ENCODE measurements around the gene PPARD.
"Not testable (repeated sequence)": the region's sequence is repeated elsewhere in the genome, so short reads cannot be mapped to it uniquely, and the experiment has no call there.

The PPARD gene

GRCh38 chr6:35415065-35415891 lies 72.9 kb downstream of the PPARD start:
- no peak for DNase-seq

- DNase-seq, result peak; percentile 48
These were observed 75.8 kb downstream of the PPARD start for GRCh38 chr6:35417979-35418661.

GRCh38 chr6:35419417-35419816 lies 77.1 kb downstream of the PPARD start:
- no peak for DNase-seq

GRCh38 chr6:35419961-35420360 lies 77.6 kb downstream of the PPARD start:
- no peak for DNase-seq

GRCh38 chr6:35425284-35425683 lies 82.9 kb downstream of the PPARD start:
- no peak for DNase-seq

- DNase-seq, result peak; percentile 61
These were observed 83.7 kb downstream of the PPARD start for GRCh38 chr6:35426074-35426473.

GRCh38 chr6:35427435-35427834 lies 85.1 kb downstream of the PPARD start:
- no peak for DNase-seq

- DNase-seq, result no peak
These were observed 85.5 kb downstream of the PPARD start for GRCh38 chr6:35427851-35428321.

GRCh38 chr6:35428421-35429149 lies 86.2 kb downstream of the PPARD start:
- no peak for DNase-seq

- no peak for DNase-seq
These were observed 87.1 kb downstream of the PPARD start for GRCh38 chr6:35429463-35429862.

- DNase-seq, result no peak
These were observed 89.9 kb downstream of the PPARD start for GRCh38 chr6:35432291-35432690.

- not testable (repeated sequence) for DNase-seq
These were observed 90.3 kb downstream of the PPARD start for GRCh38 chr6:35432702-35433101.

GRCh38 chr6:35435074-35435837 lies 92.9 kb downstream of the PPARD start:
- DNase-seq, result no peak

GRCh38 chr6:35436071-35436857 lies 93.9 kb downstream of the PPARD start:
- no peak for DNase-seq

GRCh38 chr6:35438378-35439065 lies 96.2 kb downstream of the PPARD start:
- DNase-seq, result not testable (repeated sequence)

- DNase-seq, result no peak
These were observed 97.0 kb downstream of the PPARD start for GRCh38 chr6:35439308-35439707.

- no peak for DNase-seq
These were observed 98.8 kb downstream of the PPARD start for GRCh38 chr6:35441205-35441604.

- no peak for DNase-seq
These were observed 99.3 kb downstream of the PPARD start for GRCh38 chr6:35441642-35442041.

GRCh38 chr6:35442693-35443092 lies 100.3 kb downstream of the PPARD start:
- DNase-seq, result no peak

GRCh38 chr6:35443341-35444030 lies 101.1 kb downstream of the PPARD start:
- no peak for DNase-seq

- DNase-seq, result no peak
These were observed 103.3 kb downstream of the PPARD start for GRCh38 chr6:35445691-35446090.
